Measurements from ENCODE around the gene OR2J2. TPM values are rescaled to one million over a fixed set of nuclear protein-coding genes. Genes with fewer than 3 reads are reported as not detected.

OR2J2 gene
- total and polyA plus RNA-seq, 10 of the 15 experiments (the other 5 are each of a cell fraction or from before 2014, with no cell fraction given): not detected

GRCh38 chr6:29131691-29132090, 39.0 kb upstream of the OR2J2 start:
- Histone ChIP-seq H4K20me1 (ENCODE audit: control insufficient read depth, insufficient read depth) (no peaks in the 10 kb centered on the region), H3K4me2 (ENCODE audit: control insufficient read depth, insufficient read depth) (no peak overlapping the region), H3K4me3 (no peak overlapping the region), H3K27ac (ENCODE audit: control insufficient read depth, insufficient read depth) (no peak overlapping the region), H3K36me3 (ENCODE audit: control insufficient read depth in 2 of 2, insufficient read depth in 2 of 2, low read length in 1 of 2) (no peaks in the 10 kb centered on the region), H3K27me3 (replicated peaks in 1 of 2; ENCODE audit: control insufficient read depth in 2 of 2, insufficient read depth in 2 of 2, low read length in 1 of 2) (peaks cover 0 to 3% of the 10 kb centered on the region in 2 experiments; a peak in 1 of 4 replicates), H2AFZ (ENCODE audit: control insufficient read depth, low read depth, low read length) (no peak overlapping the region), H3K9me3 (replicated peaks; ENCODE audit: control insufficient read depth, insufficient read depth, low read length) (no peaks in the 10 kb centered on the region), H3K79me2 (ENCODE audit: control insufficient read depth, insufficient read depth, low read length) (no peaks in the 10 kb centered on the region), H3K4me1 (ENCODE audit: control insufficient read depth, insufficient read depth, low read length) (no peaks in the 10 kb centered on the region), H3K9ac (ENCODE audit: control insufficient read depth, insufficient read depth, low read length) (no peak overlapping the region)
- no peak for DNase-seq (ENCODE audit: low read depth, low spot score)
- BruUV-seq (replicated peaks): no TSS peak
- ChIA-PET SMC1A (ENCODE audit: uncharacterized antibody, unreplicated experiment) (no interaction called here), POLR2A (no interaction called here), CTCF (no interaction called here), RAD21 (ENCODE audit: unreplicated experiment) (interaction anchor here (0.6 kb wide), 1 partner anchor 64 kb away, joined by 3 read pairs; no protein-coding TSS in a partner anchor)
- intact Hi-C loops (cut with micrococcal nuclease; ENCODE audit: unreplicated experiment) (no loop called here), in situ Hi-C loops (cut with MboI) (no loop called here)
- WGBS (ENCODE audit: insufficient coverage, insufficient replicate concordance, low lambda C conversion rate, missing lambda C conversion rate): 0% methylated on average over 2 of the region's 2 CpGs
- no peak for FAIRE-seq
- no peak for ATAC-seq
- TF ChIP-seq SMARCA5 (IDR thresholded peaks at IDR 0.05) (no peak), MXI1 (IDR thresholded peaks at IDR 0.05; ENCODE audit: low read depth, low read length) (no peak), CUX1 (IDR thresholded peaks at IDR 0.05; ENCODE audit: insufficient replicate concordance, low read depth, low read length) (no peak), RBBP5 (conservative IDR thresholded peaks at IDR 0.05) (no peak), BRCA1 (IDR thresholded peaks at IDR 0.05; ENCODE audit: low read depth, low read length) (no peak), BCLAF1 (IDR thresholded peaks at IDR 0.05) (no peak), HDAC6 (IDR thresholded peaks at IDR 0.05; ENCODE audit: unreplicated experiment) (no peak), USF2 (IDR thresholded peaks at IDR 0.05; ENCODE audit: borderline replicate concordance, low read depth, low read length) (no peak), JUND (IDR thresholded peaks at IDR 0.05; ENCODE audit: low read depth, low read length) (no peak), NFYB (IDR thresholded peaks at IDR 0.05; ENCODE audit: insufficient read depth, low read depth, low read length) (no peak), IRF4 (IDR thresholded peaks at IDR 0.05; ENCODE audit: low read depth, low read length) (no peak), TCF12 (IDR thresholded peaks at IDR 0.05; ENCODE audit: low read depth, low read length) (no peak), E2F4 (IDR thresholded peaks at IDR 0.05; ENCODE audit: low read depth, low read length) (no peak), NR2F1 (conservative IDR thresholded peaks at IDR 0.05) (no peak)
